Right lobe of liver (tissue), 6 donors: Measurements from ENCODE around the gene PEF1. TPM values are rescaled to one million over a fixed set of nuclear protein-coding genes. Genes with fewer than 3 reads are reported as not detected.
A peak's percentile ranks its signal among the peaks of the same experiment; 100 is the strongest.

Experiments used
- ATAC-seq, 4 donors: fragments of 200-7000 bp; cut with Tn5 transposase; one replicate each; pipeline ENCODE4 v1.9.1; 2020; ENCODE audit warnings: mild to moderate bottlenecking in 4 of 4, moderate library complexity in 4 of 4
- DNase-seq, 3 donors: peaks; one replicate each; pipeline ENCODE4 v3.0.0-alpha.2; 2020
- H3K27ac ChIP-seq, 3 donors: fragments of 200-600 bp; one replicate each; pipeline ENCODE4 v1.8.0; 2022
- H3K27me3 ChIP-seq, 2 donors: fragments of 200-600 bp; one replicate each; pipeline ENCODE4 v1.8.0; 2022
- H3K36me3 ChIP-seq, 4 donors: fragments of 200-600 bp; sonication (generic) in 1 of 4; one replicate each; pipeline versions ENCODE4 v1.5.1 to v1.8.0; 2017 to 2022; ENCODE audit warnings: control low read depth in 1 of 4
- H3K4me1 ChIP-seq, 4 donors: fragments of 200-600 bp; sonication (generic) in 1 of 4; one replicate each; pipeline versions ENCODE4 v1.5.1 to v1.8.0; 2017 to 2022; ENCODE audit warnings: control low read depth in 1 of 4
- H3K4me3 ChIP-seq, 3 donors: fragments of 200-600 bp; one replicate each; pipeline ENCODE4 v1.8.0; 2022
- H3K9me3 ChIP-seq, 4 donors: fragments of 200-600 bp; sonication (generic) in 1 of 4; one replicate each; pipeline versions ENCODE4 v1.5.1 to v1.8.0; 2017 to 2022; ENCODE audit warnings: control low read depth in 1 of 4
- CTCF ChIP-seq, 4 donors: fragments of 200-600 bp in 3 of 4; fragments of 450-650 bp in 1 of 4; IDR thresholded peaks; one replicate each; pipeline versions ENCODE4 v1.5.1 to v1.8.0; 2016 to 2022; ENCODE audit warnings: antibody characterized with exemption in 4 of 4, mild to moderate bottlenecking in 2 of 4
- POLR2A ChIP-seq: fragments of 450-650 bp; IDR thresholded peaks from one replicate; pipeline ENCODE4 v1.6.1; 2017; ENCODE audit warnings: antibody characterized with exemption, mild to moderate bottlenecking
- WGBS: methylation state at CpG from one replicate; pipeline ENCODE4 v1.1.6; 2018; ENCODE audit warnings: low coverage, low lambda C conversion rate; ENCODE audit not compliant: insufficient coverage; ENCODE audit errors: missing lambda C conversion rate; 5-methylcytosine and 5-hydroxymethylcytosine counted together
- intact Hi-C, 2 donors: fragments of 100-400 bp; cut with DNase I; formaldehyde crosslinking; loops; one replicate each; pipeline versions ENCODE4 v1.11.2 to v1.14.1; 2022
- total RNA-seq, 6 experiments: library from RNA; depleted of rRNA in 2 of 6; stranded (reverse); fragments of >200 nt in 2 of 6; fragmentation: NEBNext Ultra II Directional in 3 of 6; extraction: Animal tissue kit (Norgen Biotek cat#: 25700) in 3 of 6; gene quantifications; one replicate each; pipeline versions ENCODE4 v1.1.0 to v1.2.4, GENCODE V29; 2016 to 2023
- donor health status: DM: no; HTN: yes; CAD: no.
- donor health status: DM: no; HTN: no; CAD: no.
- donor health status: DM: no; HTN: no; CAD: no.
- donor health status: DM: no; HTN: yes; CAD: no.
- donor health status: DM: no; HTN: yes; CAD: no.

PEF1 gene
- total RNA-seq, 6 experiments from 2014 or later = 23.9 to 47.5 (median 32.5) TPM

GRCh38 chr1:31595836-31596736 lies 48.6 kb downstream of the PEF1 start:
- Histone ChIP-seq H3K36me3 (no peaks in the 10 kb centered on the region), H3K4me3 (no peak overlapping the region), H3K4me1 (no peaks in the 10 kb centered on the region), H3K27me3 (no peaks in the 10 kb centered on the region), H3K9me3 (no peaks in the 10 kb centered on the region), H3K27ac (no peak overlapping the region)
- DNase-seq (no peak), ATAC-seq (peak; percentile 29 to 75 (median 49))
- 75% methylated on average over 4 of the region's 4 CpGs for WGBS
- no peak for TF ChIP-seq POLR2A
- no peak for TF ChIP-seq CTCF (IDR thresholded peaks at IDR 0.05)
- intact Hi-C loops = no loop called here

GRCh38 chr1:31593770-31594632 lies 50.7 kb downstream of the PEF1 start:
- intact Hi-C loops = no loop called here
- H3K4me1 ChIP-seq = no peaks in the 10 kb centered on the region
- H3K27me3 ChIP-seq = no peaks in the 10 kb centered on the region
- no peaks in the 10 kb centered on the region for H3K9me3 ChIP-seq
- no peaks in the 10 kb centered on the region for H3K36me3 ChIP-seq
- H3K4me3 ChIP-seq = no peak overlapping the region
- H3K27ac ChIP-seq = no peak overlapping the region
- 37% methylated on average over 6 of the region's 10 CpGs for WGBS
- ATAC-seq = peak; percentile 93 to 95 (median 94)
- TF ChIP-seq POLR2A = no peak
- peak; percentile 90 to 96 (median 92) for TF ChIP-seq CTCF (IDR thresholded peaks at IDR 0.05)
- DNase-seq = peak; percentile 84 to 90 (median 84)

- no peaks in the 10 kb centered on the region for H3K36me3 ChIP-seq
- H3K27ac ChIP-seq = no peak overlapping the region
- intact Hi-C loops = no loop called here
- H3K4me1 ChIP-seq = no peaks in the 10 kb centered on the region
- DNase-seq = peak in 1 of 3 donors; percentile 27
- no peak overlapping the region for H3K4me3 ChIP-seq
- peaks cover 0 to 5% of the 10 kb centered on the region in 2 donors for H3K27me3 ChIP-seq
- no peak for ATAC-seq
- no peaks in the 10 kb centered on the region for H3K9me3 ChIP-seq
- WGBS = 60% methylated on average over 3 of the region's 5 CpGs
- no peak for TF ChIP-seq CTCF (IDR thresholded peaks at IDR 0.05)
- TF ChIP-seq POLR2A = no peak
These were observed 51.5 kb downstream of the PEF1 start for GRCh38 chr1:31593136-31593665.

- no peak overlapping the region for H3K27ac ChIP-seq
- intact Hi-C loops = no loop called here
- DNase-seq (peak in 1 of 3 donors; percentile 22), ATAC-seq (no peak)
- peaks cover 0 to 6% (median 0%) of the 10 kb centered on the region in 4 donors for H3K4me1 ChIP-seq
- no peak for TF ChIP-seq CTCF (IDR thresholded peaks at IDR 0.05)
- no peak for TF ChIP-seq POLR2A
- no peaks in the 10 kb centered on the region for H3K9me3 ChIP-seq
- peaks cover 0 to 5% of the 10 kb centered on the region in 2 donors for H3K27me3 ChIP-seq
- no peak overlapping the region for H3K4me3 ChIP-seq
- no peaks in the 10 kb centered on the region for H3K36me3 ChIP-seq
These were observed 52.5 kb downstream of the PEF1 start for GRCh38 chr1:31592132-31592531.
